H1 (cell line): ENCODE results near the gene GPATCH4. TPM values are rescaled to one million over a fixed set of nuclear protein-coding genes. Genes with fewer than 3 reads are reported as not detected.

ENCODE experiments used
- CHD7 ChIP-seq: fragments of 300-600 bp; sonication (generic); IDR thresholded peaks from 2 replicates; pipeline ENCODE4 v1.7.1; 2012; ENCODE audit warnings: low read length, moderate library complexity, mild to moderate bottlenecking, inconsistent platforms; ENCODE audit not compliant: insufficient replicate concordance
- polyA plus RNA-seq, 7 experiments: library from polyadenylated mRNA; depleted of rRNA in 3 of 7; stranded (reverse) in 5 of 7; unstranded in 2 of 7; fragments of >200 nt in 5 of 7; fragments of 200-250 nt in 2 of 7; gene quantifications; 1 replicate in 5 of 7; 2 replicates in 1 of 7; 4 replicates in 1 of 7; pipeline versions ENCODE4 v1.2.1 to v1.2.3, GENCODE V29; 2011 to 2013; ENCODE audit warnings: missing spikeins in 2 of 7, mixed read lengths in 2 of 7
- total RNA-seq: library from RNA; stranded (reverse); fragmentation: NEBNext Ultra II Directional; extraction: Animal tissue kit (Norgen Biotek cat#: 25700); gene quantifications from 2 replicates; pipeline ENCODE4 v1.2.1, GENCODE V29; 2021

The GPATCH4 gene
- total and polyA plus RNA-seq, 2 of the 8 experiments (the other 6 are each of a cell fraction or from before 2014, with no cell fraction given) = 20.5 to 47.9 TPM

- TF ChIP-seq CHD7 = no peak
Measured at GRCh38 chr1:156598125-156598524, 3.2 kb downstream of the GPATCH4 start (continued).
